Uterus (tissue), 2 donors: ENCODE results near the gene TOGARAM2.

Experiments
- CTCF ChIP-seq, 4 experiments: fragments of 200-600 bp in 2 of 4; fragments of 450-650 bp in 2 of 4; sonication (generic) in 2 of 4; IDR thresholded peaks; one replicate each; pipeline ENCODE4 v1.5.1; 2016 to 2019; ENCODE audit warnings: antibody characterized with exemption in 4 of 4, mild to moderate bottlenecking in 2 of 4, moderate library complexity in 1 of 4
- POLR2A ChIP-seq, 2 donors: fragments of 450-650 bp; IDR thresholded peaks; one replicate each; pipeline ENCODE4 v1.6.1; 2016; ENCODE audit warnings: antibody characterized with exemption in 2 of 2, mild to moderate bottlenecking in 1 of 2, moderate library complexity in 1 of 2

GRCh38 chr2:28997237-28997846 lies 16.2 kb downstream of the TOGARAM2 start:
- TF ChIP-seq CTCF (IDR thresholded peaks at IDR 0.05) (no peak), POLR2A (IDR thresholded peaks at IDR 0.05) (no peak)
